Rectal smooth muscle tissue (tissue), 1 donor: ENCODE data around the gene MCFD2.

Experiments
- H3K27ac ChIP-seq: one replicate; pipeline ENCODE4 v1.7.0; 2013; ENCODE audit warnings: low read depth, low read length, inconsistent platforms
- H3K27me3 ChIP-seq: one replicate; pipeline ENCODE4 v1.7.0; 2013; ENCODE audit warnings: low read length; ENCODE audit not compliant: control insufficient read depth, insufficient read depth
- H3K36me3 ChIP-seq: one replicate; pipeline ENCODE4 v1.7.0; 2013; ENCODE audit warnings: low read length; ENCODE audit not compliant: control insufficient read depth, insufficient read depth
- H3K4me1 ChIP-seq: one replicate; pipeline ENCODE4 v1.7.0; 2013; ENCODE audit warnings: low read length; ENCODE audit not compliant: control insufficient read depth, insufficient read depth
- H3K4me3 ChIP-seq: one replicate; pipeline ENCODE4 v1.7.0; 2013; ENCODE audit warnings: low read length
- H3K9ac ChIP-seq: one replicate; pipeline ENCODE4 v1.7.0; 2013; ENCODE audit warnings: low read length

MCFD2 gene

GRCh38 chr2:46873604-46874068 lies 42.0 kb downstream of the MCFD2 start:
- H3K4me3 ChIP-seq: no peak overlapping the region
- no peaks in the 10 kb centered on the region for H3K27me3 ChIP-seq
- H3K27ac ChIP-seq: peak overlapping the region; percentile 81
- H3K36me3 ChIP-seq: no peaks in the 10 kb centered on the region
- H3K9ac ChIP-seq: no peak overlapping the region
- peaks cover 33% of the 10 kb centered on the region for H3K4me1 ChIP-seq

- H3K4me1 ChIP-seq: peaks cover 33% of the 10 kb centered on the region
- H3K36me3 ChIP-seq: no peaks in the 10 kb centered on the region
- H3K9ac ChIP-seq: no peak overlapping the region
- no peaks in the 10 kb centered on the region for H3K27me3 ChIP-seq
- H3K4me3 ChIP-seq: no peak overlapping the region
- peak overlapping the region; percentile 81 for H3K27ac ChIP-seq
These were observed 42.6 kb downstream of the MCFD2 start for GRCh38 chr2:46872902-46873603.

GRCh38 chr2:46871976-46872381 lies 43.6 kb downstream of the MCFD2 start:
- Histone ChIP-seq H3K36me3 (no peaks in the 10 kb centered on the region), H3K4me1 (peaks cover 32% of the 10 kb centered on the region), H3K9ac (no peak overlapping the region), H3K27ac (no peak overlapping the region), H3K4me3 (no peak overlapping the region), H3K27me3 (no peaks in the 10 kb centered on the region)

GRCh38 chr2:46870051-46870839 lies 45.4 kb downstream of the MCFD2 start:
- Histone ChIP-seq H3K27ac (no peak overlapping the region), H3K4me1 (peaks cover 26% of the 10 kb centered on the region)

GRCh38 chr2:46869621-46870020 lies 46.0 kb downstream of the MCFD2 start:
- Histone ChIP-seq H3K9ac (no peak overlapping the region), H3K36me3 (no peaks in the 10 kb centered on the region), H3K27me3 (no peaks in the 10 kb centered on the region), H3K27ac (no peak overlapping the region), H3K4me3 (no peak overlapping the region), H3K4me1 (peaks cover 20% of the 10 kb centered on the region)

More at GRCh38 chr2:46870051-46870839, 45.4 kb downstream of the MCFD2 start:
- H3K9ac ChIP-seq: no peak overlapping the region
- H3K4me3 ChIP-seq: no peak overlapping the region
- no peaks in the 10 kb centered on the region for H3K36me3 ChIP-seq
- H3K27me3 ChIP-seq: no peaks in the 10 kb centered on the region

GRCh38 chr2:46866770-46867246 lies 48.8 kb downstream of the MCFD2 start:
- Histone ChIP-seq H3K4me1 (peaks cover 2% of the 10 kb centered on the region), H3K4me3 (no peak overlapping the region), H3K36me3 (no peaks in the 10 kb centered on the region), H3K27ac (no peak overlapping the region), H3K9ac (peak overlapping the region; percentile 21), H3K27me3 (no peaks in the 10 kb centered on the region)

GRCh38 chr2:46865181-46865970 lies 50.2 kb downstream of the MCFD2 start:
- H3K36me3 ChIP-seq: no peaks in the 10 kb centered on the region
- no peak overlapping the region for H3K4me3 ChIP-seq
- H3K27ac ChIP-seq: no peak overlapping the region
- no peaks in the 10 kb centered on the region for H3K27me3 ChIP-seq
- peaks cover 3% of the 10 kb centered on the region for H3K4me1 ChIP-seq
- H3K9ac ChIP-seq: no peak overlapping the region

- H3K36me3 ChIP-seq: no peaks in the 10 kb centered on the region
- H3K4me1 ChIP-seq: peaks cover 3% of the 10 kb centered on the region
- no peaks in the 10 kb centered on the region for H3K27me3 ChIP-seq
- H3K4me3 ChIP-seq: no peak overlapping the region
- no peak overlapping the region for H3K27ac ChIP-seq
- no peak overlapping the region for H3K9ac ChIP-seq
These were observed 51.7 kb downstream of the MCFD2 start for GRCh38 chr2:46863882-46864281.

GRCh38 chr2:46862514-46862913 lies 53.1 kb downstream of the MCFD2 start:
- no peak overlapping the region for H3K9ac ChIP-seq
- H3K4me1 ChIP-seq: peaks cover 6% of the 10 kb centered on the region
- H3K36me3 ChIP-seq: no peaks in the 10 kb centered on the region
- H3K27ac ChIP-seq: no peak overlapping the region
- H3K4me3 ChIP-seq: no peak overlapping the region
- no peaks in the 10 kb centered on the region for H3K27me3 ChIP-seq

- Histone ChIP-seq H3K4me3 (no peak overlapping the region), H3K9ac (no peak overlapping the region), H3K27ac (peak overlapping the region; percentile 16), H3K4me1 (peaks cover 6% of the 10 kb centered on the region), H3K27me3 (no peaks in the 10 kb centered on the region), H3K36me3 (no peaks in the 10 kb centered on the region)
These were observed 53.7 kb downstream of the MCFD2 start for GRCh38 chr2:46861916-46862315.

- Histone ChIP-seq H3K4me3 (no peak overlapping the region), H3K27me3 (no peaks in the 10 kb centered on the region), H3K4me1 (peaks cover 20% of the 10 kb centered on the region), H3K27ac (no peak overlapping the region), H3K9ac (no peak overlapping the region), H3K36me3 (no peaks in the 10 kb centered on the region)
These were observed 56.1 kb downstream of the MCFD2 start for GRCh38 chr2:46859482-46859881.

GRCh38 chr2:46858702-46859090 lies 56.9 kb downstream of the MCFD2 start:
- Histone ChIP-seq H3K27ac (peak overlapping the region; percentile 8), H3K36me3 (no peaks in the 10 kb centered on the region), H3K9ac (no peak overlapping the region), H3K4me3 (no peak overlapping the region), H3K4me1 (peaks cover 26% of the 10 kb centered on the region), H3K27me3 (no peaks in the 10 kb centered on the region)
